ENCODE measurements around the gene KCP.

- no peak for TF ChIP-seq POLR2AphosphoS5 (IDR thresholded peaks at IDR 0.05; ENCODE audit: borderline replicate concordance, low read depth, low read length)
- TF ChIP-seq EZH2 (IDR thresholded peaks at IDR 0.05): no peak
Observed at GRCh38 chr7:128887169-128888038, 23.1 kb downstream of the KCP start.
